Measurements from ENCODE around the gene EML3. TPM values are rescaled to one million over a fixed set of nuclear protein-coding genes. Genes with fewer than 3 reads are reported as not detected.
"Not testable (repeated sequence)": the region's sequence is repeated elsewhere in the genome, so short reads cannot be mapped to it uniquely, and the experiment has no call there.

The EML3 gene
- total and polyA plus RNA-seq, 3 donors from 2014 or later, result 29.3 to 57.8 (median 39.3) TPM

GRCh38 chr11:62652161-62653006 is 39.8 kb upstream of the EML3 start:
- intact Hi-C loops (cut with DNase I; ENCODE audit: low total_unique reads), result no loop called here
- Histone ChIP-seq H3K4me1 (peaks cover 12% of the 10 kb centered on the region), H3K27me3 (no peaks in the 10 kb centered on the region), H3K9me3 (no peaks in the 10 kb centered on the region), H3K36me3 (ENCODE audit: low read depth, missing control alignments) (no peaks in the 10 kb centered on the region), H3K4me3 (peak overlapping the region; percentile 78 to 87), H3K27ac (peak overlapping the region; percentile 60 to 92)
- 36 to 38% methylated on average over 15 to 16 of the region's 16 CpGs for WGBS, 2 donors
- TF ChIP-seq CTCF (IDR thresholded peaks at IDR 0.05), result no peak
- no peak for TF ChIP-seq POLR2A (IDR thresholded peaks at IDR 0.05)
- no peak for DNase-seq

DNA sequence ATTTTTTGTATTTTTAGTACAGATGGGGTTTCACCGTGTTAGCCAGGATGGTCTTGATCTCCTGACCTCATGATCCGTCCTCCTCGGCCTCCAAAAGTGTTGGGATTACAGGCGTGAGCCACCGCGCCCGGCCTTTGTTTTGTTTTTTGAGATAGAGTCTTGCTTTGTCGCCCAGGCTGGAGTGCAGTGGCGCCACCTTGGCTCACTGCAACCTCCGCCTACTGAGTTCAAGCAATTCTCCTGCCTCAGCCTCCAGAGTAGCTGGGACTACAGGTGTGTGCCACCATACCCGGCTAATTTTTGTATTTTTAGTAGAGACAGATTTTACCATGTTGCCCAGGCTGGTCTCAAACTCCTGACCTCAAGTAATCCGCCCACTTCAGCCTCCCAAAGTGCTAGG is 37.7 kb upstream of the EML3 start:
- H3K36me3 ChIP-seq (ENCODE audit: low read depth, missing control alignments); DNase-seq; H3K9me3 ChIP-seq; H3K27me3 ChIP-seq; intact Hi-C loops (cut with DNase I; ENCODE audit: low total_unique reads); H3K4me3 ChIP-seq; H3K27ac ChIP-seq: not testable (repeated sequence)
- 91 to 94% methylated on average over 12 of the region's 12 CpGs for WGBS, 2 donors
- peaks cover 17% of the 10 kb centered on the region for H3K4me1 ChIP-seq

DNA sequence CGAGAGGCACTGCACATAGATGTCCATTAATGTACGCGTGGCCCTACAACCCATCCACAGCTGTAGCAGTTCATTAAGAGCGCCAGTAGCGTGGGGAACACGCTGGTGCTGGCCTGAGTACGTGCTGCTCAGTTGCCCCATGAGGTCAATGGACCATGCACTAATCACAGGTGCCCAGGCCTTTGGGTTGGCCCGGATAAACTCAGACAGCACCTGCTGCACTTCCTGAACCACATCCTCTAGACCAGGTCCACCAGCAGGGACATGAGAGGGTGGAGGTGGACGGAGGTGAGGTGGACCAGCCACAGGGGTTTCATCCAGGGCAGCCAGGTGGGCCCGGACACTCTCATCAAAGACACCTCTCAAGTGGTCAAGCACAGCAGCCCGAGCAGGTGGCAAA is 36.9 kb upstream of the EML3 start:
- no peak for DNase-seq
- H3K27me3 ChIP-seq, result no peaks in the 10 kb centered on the region
- no peak overlapping the region for H3K4me3 ChIP-seq
- no peaks in the 10 kb centered on the region for H3K9me3 ChIP-seq
- WGBS, 2 donors, result 88 to 100% methylated on average over 1 to 11 of the region's 11 CpGs
- intact Hi-C loops (cut with DNase I; ENCODE audit: low total_unique reads), result no loop called here
- peaks cover 24% of the 10 kb centered on the region for H3K4me1 ChIP-seq
- H3K36me3 ChIP-seq (ENCODE audit: low read depth, missing control alignments), result no peaks in the 10 kb centered on the region
- TF ChIP-seq POLR2A (IDR thresholded peaks at IDR 0.05) (no peak), CTCF (IDR thresholded peaks at IDR 0.05) (no peak)
- no peak overlapping the region for H3K27ac ChIP-seq

- DNase-seq, result no peak
- Histone ChIP-seq H3K4me1 (peaks cover 25% of the 10 kb centered on the region), H3K4me3 (no peak overlapping the region), H3K27me3 (no peaks in the 10 kb centered on the region), H3K9me3 (no peaks in the 10 kb centered on the region), H3K36me3 (ENCODE audit: low read depth, missing control alignments) (no peaks in the 10 kb centered on the region), H3K27ac (no peak overlapping the region)
- TF ChIP-seq POLR2A (IDR thresholded peaks at IDR 0.05) (no peak), CTCF (IDR thresholded peaks at IDR 0.05) (no peak)
- intact Hi-C loops (cut with DNase I; ENCODE audit: low total_unique reads), result no loop called here
- 85% methylated on average over 11 of the region's 11 CpGs; no CpG with 5 or more reads in 1 of the 2 donors for WGBS, 2 donors
Observed at GRCh38 chr11:62648967-62649364, 36.4 kb upstream of the EML3 start.

GRCh38 chr11:62648185-62648966 is 35.8 kb upstream of the EML3 start:
- H3K27ac ChIP-seq, result no peak overlapping the region
- no peaks in the 10 kb centered on the region for H3K36me3 ChIP-seq (ENCODE audit: low read depth, missing control alignments)
- H3K4me3 ChIP-seq, result no peak overlapping the region
- 87 to 90% methylated on average over 14 to 24 of the region's 24 CpGs for WGBS, 2 donors
- no peaks in the 10 kb centered on the region for H3K27me3 ChIP-seq
- DNase-seq, result no peak
- TF ChIP-seq POLR2A (IDR thresholded peaks at IDR 0.05) (no peak), CTCF (IDR thresholded peaks at IDR 0.05) (no peak)
- no peaks in the 10 kb centered on the region for H3K9me3 ChIP-seq
- intact Hi-C loops (cut with DNase I; ENCODE audit: low total_unique reads), result no loop called here
- H3K4me1 ChIP-seq, result peaks cover 25% of the 10 kb centered on the region

Measured in testis (tissue), 3 donors.